HepG2 (cell line): ENCODE results near the gene RMI2. TPM values are rescaled to one million over a fixed set of nuclear protein-coding genes. Genes with fewer than 3 reads are reported as not detected.
A peak's percentile ranks its signal among the peaks of the same experiment; 100 is the strongest.

ENCODE experiments used
- ATF5 ChIP-seq: sonication (generic); formaldehyde crosslinking; IDR thresholded peaks from 2 replicates; pipeline ENCODE4 v1.4.0; 2020; ENCODE audit warnings: mild to moderate bottlenecking, low read depth, missing genetic modification reagents
- DDIT3 ChIP-seq: sonication (generic); formaldehyde crosslinking; IDR thresholded peaks from 2 replicates; pipeline ENCODE4 v1.4.0; 2020; ENCODE audit warnings: mild to moderate bottlenecking, missing genetic modification reagents
- EP300 ChIP-seq, 3 experiments: sonication (generic) in 1 of 3; formaldehyde crosslinking in 1 of 3; IDR thresholded peaks; 2 replicates each; pipeline versions ENCODE4 v1.5.1 to v1.6.1; 2011 to 2020; ENCODE audit warnings: low read depth in 2 of 3, low read length in 2 of 3, borderline replicate concordance in 1 of 3, improper control_type of control experiment in 1 of 3, mild to moderate bottlenecking in 1 of 3, missing genetic modification reagents in 1 of 3, moderate library complexity in 1 of 3
- GABPA ChIP-seq, 2 experiments: IDR thresholded peaks; 2 replicates each; pipeline ENCODE4 v1.6.1; 2011 to 2016; ENCODE audit warnings: low read depth in 2 of 2, low read length in 1 of 2, missing biosample characterization in 1 of 2, missing genetic modification characterization in 1 of 2
- KDM3A ChIP-seq: IDR thresholded peaks from 2 replicates; pipeline ENCODE4 v1.6.1; 2018; ENCODE audit warnings: low read depth, missing compliant biosample characterization
- MTA1 ChIP-seq: sonication (generic); formaldehyde crosslinking; IDR thresholded peaks from 2 replicates; pipeline ENCODE4 v1.4.0; 2020; ENCODE audit warnings: missing genetic modification reagents, mild to moderate bottlenecking, borderline replicate concordance
- NR2F6 ChIP-seq, 2 experiments: IDR thresholded peaks; 2 replicates each; pipeline ENCODE4 v1.6.1; 2016; ENCODE audit warnings: antibody characterized with exemption in 1 of 2, mild to moderate bottlenecking in 1 of 2
- PBX3 ChIP-seq: sonication (generic); formaldehyde crosslinking; IDR thresholded peaks from 2 replicates; pipeline ENCODE4 v1.8.1; 2023; ENCODE audit warnings: missing genetic modification reagents, inconsistent platforms, borderline replicate concordance
- RBAK ChIP-seq: sonication (generic); formaldehyde crosslinking; IDR thresholded peaks from 2 replicates; pipeline ENCODE4 v1.5.1; 2020; ENCODE audit warnings: mild to moderate bottlenecking, missing genetic modification reagents
- RFXAP ChIP-seq: sonication (generic); formaldehyde crosslinking; IDR thresholded peaks from 2 replicates; pipeline ENCODE4 v1.4.0; 2020; ENCODE audit warnings: missing genetic modification reagents, borderline replicate concordance
- RNF2 ChIP-seq: fragments of 450-650 bp; conservative IDR thresholded peaks from 2 replicates; pipeline ENCODE4 v1.6.1; 2016; ENCODE audit warnings: low read depth
- SAP130 ChIP-seq: IDR thresholded peaks from 2 replicates; pipeline ENCODE4 v1.6.1; 2016; ENCODE audit warnings: low read depth
- TCF7 ChIP-seq: sonication (generic); IDR thresholded peaks from 2 replicates; pipeline ENCODE4 v1.6.1; 2016; ENCODE audit warnings: antibody characterized with exemption, low read depth
- TP53 ChIP-seq: sonication (generic); formaldehyde crosslinking; conservative IDR thresholded peaks from 2 replicates; pipeline ENCODE4 v1.4.0; 2020; ENCODE audit warnings: missing genetic modification reagents
- ZFP41 ChIP-seq: sonication (generic); formaldehyde crosslinking; IDR thresholded peaks from 2 replicates; pipeline ENCODE4 v1.4.0; 2020; ENCODE audit warnings: mild to moderate bottlenecking, missing genetic modification reagents, borderline replicate concordance
- ZNF124 ChIP-seq: sonication (generic); formaldehyde crosslinking; IDR thresholded peaks from 2 replicates; pipeline ENCODE4 v1.4.0; 2020; ENCODE audit warnings: missing genetic modification reagents
- ZNF331 ChIP-seq: sonication (generic); formaldehyde crosslinking; IDR thresholded peaks from 2 replicates; pipeline ENCODE4 v1.4.0; 2020; ENCODE audit warnings: missing genetic modification reagents
- ZNF33B ChIP-seq: sonication (generic); formaldehyde crosslinking; IDR thresholded peaks from 2 replicates; pipeline ENCODE4 v1.5.1; 2020; ENCODE audit warnings: mild to moderate bottlenecking, missing genetic modification reagents
- ZNF558 ChIP-seq: sonication (generic); formaldehyde crosslinking; IDR thresholded peaks from 2 replicates; pipeline ENCODE4 v1.9.0; 2022; ENCODE audit warnings: mild to moderate bottlenecking, missing genetic modification reagents, borderline replicate concordance
- ZNF607 ChIP-seq: sonication (generic); formaldehyde crosslinking; IDR thresholded peaks from 2 replicates; pipeline ENCODE4 v1.5.1; 2020; ENCODE audit warnings: missing genetic modification reagents, mild to moderate bottlenecking, borderline replicate concordance
- ZNF644 ChIP-seq: IDR thresholded peaks from 2 replicates; pipeline ENCODE4 v1.6.1; 2016; ENCODE audit warnings: low read depth
- ZNF772 ChIP-seq: sonication (generic); formaldehyde crosslinking; IDR thresholded peaks from 2 replicates; pipeline ENCODE4 v1.5.0; 2020; ENCODE audit warnings: mild to moderate bottlenecking, missing genetic modification reagents
- ZNF891 ChIP-seq: sonication (generic); formaldehyde crosslinking; IDR thresholded peaks from 2 replicates; pipeline ENCODE4 v1.5.0; 2020; ENCODE audit warnings: mild to moderate bottlenecking, missing genetic modification reagents
- ZSCAN9 ChIP-seq: IDR thresholded peaks from 2 replicates; pipeline ENCODE4 v1.6.1; 2016; ENCODE audit warnings: borderline replicate concordance
- ZXDC ChIP-seq: sonication (generic); formaldehyde crosslinking; IDR thresholded peaks from 2 replicates; pipeline ENCODE4 v1.5.0; 2020; ENCODE audit warnings: mild to moderate bottlenecking, missing genetic modification reagents
- polyA plus RNA-seq, 8 experiments: library from polyadenylated mRNA; depleted of rRNA in 3 of 8; stranded (reverse) in 7 of 8; unstranded in 1 of 8; fragments of >200 nt; fragmentation: Illumina TruSeq in 4 of 8; extraction: Trizol in 4 of 8; gene quantifications; 2 replicates each; pipeline versions ENCODE4 v1.2.1 to v1.2.3, GENCODE V29; 2011 to 2016; ENCODE audit warnings: low read depth in 4 of 8, missing spikeins in 1 of 8, mixed read lengths in 1 of 8; ENCODE audit not compliant: insufficient read depth in 1 of 8
- total RNA-seq, 5 experiments: library from RNA; depleted of rRNA; stranded (reverse); fragments of >200 nt; fragmentation: Illumina TruSeq; extraction: Trizol; gene quantifications; 2 replicates each; pipeline ENCODE4 v1.2.3, GENCODE V29; 2016; ENCODE audit warnings: low read depth in 1 of 5

RMI2 gene
- total and polyA plus RNA-seq, 2 of the 13 experiments (the other 11 are each of a cell fraction or from before 2014, with no cell fraction given) = 24.5 to 55.7 TPM

GRCh38 chr16:11296706-11297491 lies 48.4 kb upstream of the RMI2 start (continued):
- no peak for TF ChIP-seq GABPA (IDR thresholded peaks at IDR 0.05; ENCODE audit: low read depth, low read length)
- peak; percentile 28; the same call in 1 of the 2 replicates for TF ChIP-seq GABPA (CRISPR knock-in tag; IDR thresholded peaks at IDR 0.05; ENCODE audit: low read depth)
- TF ChIP-seq DDIT3 (CRISPR knock-in tag) = peak; percentile 29; the same call in 1 of the 2 replicates
- peak; percentile 70; the same call in 1 of the 2 replicates for TF ChIP-seq ZNF124 (CRISPR knock-in tag)
- peak; percentile 76 for TF ChIP-seq ZSCAN9 (CRISPR knock-in tag)
- no peak for TF ChIP-seq PBX3 (CRISPR knock-in tag)
- 0 out of 2 replicates have a peak, but pooled peaks have one; percentile 71 for TF ChIP-seq TP53 (CRISPR knock-in tag)
- no peak for TF ChIP-seq RBAK (CRISPR knock-in tag)
- TF ChIP-seq ZNF558 (CRISPR knock-in tag) = peak; percentile 96; the same call in 1 of the 2 replicates
- TF ChIP-seq ZNF331 (CRISPR knock-in tag) = peak; percentile 74
- TF ChIP-seq ZXDC (CRISPR knock-in tag) = no peak
- TF ChIP-seq SAP130 (CRISPR knock-in tag) = peak; percentile 91
- TF ChIP-seq RFXAP = peak; percentile 73; the same call in 1 of the 2 replicates
- peak; percentile 28; the same call in 1 of the 2 replicates for TF ChIP-seq RNF2
- no peak for TF ChIP-seq ZNF33B
- peak in 1 of 2 experiments; percentile 36; a peak in 1 of 4 replicates for TF ChIP-seq EP300 (IDR thresholded peaks at IDR 0.05; ENCODE audit: low read depth in 2 of 2, low read length in 2 of 2)
- TF ChIP-seq EP300 (CRISPR knock-in tag; IDR thresholded peaks at IDR 0.05; ENCODE audit: borderline replicate concordance) = no peak
- 0 out of 2 replicates have a peak, but pooled peaks have one; percentile 19 for TF ChIP-seq ATF5
- peak; percentile 30; the same call in 1 of the 2 replicates for TF ChIP-seq ZFP41 (CRISPR knock-in tag)
- TF ChIP-seq ZNF644 (CRISPR knock-in tag) = peak; percentile 38; the same call in 1 of the 2 replicates
- TF ChIP-seq ZNF607 (CRISPR knock-in tag) = no peak
- TF ChIP-seq KDM3A (CRISPR knock-in tag) = peak; percentile 31; the same call in 1 of the 2 replicates
- no peak; the same call in 1 of the 2 replicates for TF ChIP-seq ZNF891 (CRISPR knock-in tag)
- no peak for TF ChIP-seq ZNF772 (CRISPR knock-in tag)
- peak; percentile 44 for TF ChIP-seq NR2F6 (IDR thresholded peaks at IDR 0.05)
- peak; percentile 16; the same call in 1 of the 2 replicates for TF ChIP-seq NR2F6 (CRISPR knock-in tag; IDR thresholded peaks at IDR 0.05)
- TF ChIP-seq MTA1 (CRISPR knock-in tag) = no peak; the same call in 1 of the 2 replicates
- TF ChIP-seq TCF7 = peak; percentile 71; the same call in 1 of the 2 replicates
